Measurements from ENCODE around the gene RAB20. TPM values are rescaled to one million over a fixed set of nuclear protein-coding genes. Genes with fewer than 3 reads are reported as not detected.

The RAB20 gene
- polyA plus RNA-seq, 1 donor (not counting 4 experiments of a cell fraction or from before 2014, with no cell fraction given) = 4.3 TPM

DNA sequence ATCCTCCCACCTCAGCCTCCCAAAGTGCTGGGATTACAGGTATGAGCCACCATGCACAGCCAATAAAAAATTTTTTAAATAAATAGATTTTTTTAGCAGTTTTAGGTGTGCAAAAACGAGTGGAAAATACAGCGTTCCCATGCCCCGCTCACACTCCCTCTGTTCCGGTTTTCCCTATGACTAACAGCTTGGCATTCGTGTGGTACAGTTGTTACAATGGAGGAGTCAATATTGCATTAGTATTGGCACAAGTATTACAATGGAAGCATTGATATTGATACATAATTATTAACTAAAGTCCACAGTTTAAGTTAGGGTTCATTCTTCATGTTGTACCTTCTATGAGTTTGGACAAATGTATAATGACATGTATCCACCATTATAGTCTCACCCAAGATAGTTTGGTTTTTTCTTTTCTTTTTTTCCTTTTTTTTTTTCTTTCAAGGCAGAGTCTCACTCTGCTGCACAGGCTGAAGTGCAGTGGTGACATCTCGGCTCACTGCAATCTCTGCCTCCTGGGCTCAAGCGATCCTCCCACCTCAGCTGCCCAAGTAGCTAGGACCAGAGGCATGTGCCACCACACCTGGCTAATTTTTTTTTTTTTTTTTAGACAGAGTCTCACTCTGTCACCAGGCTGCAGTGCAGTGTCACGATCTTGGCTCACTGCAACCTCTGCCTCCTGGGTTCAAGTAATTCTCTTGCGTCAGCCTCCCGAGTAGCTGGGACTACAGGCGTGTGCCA is 15.4 kb upstream of the RAB20 start:
- Histone ChIP-seq H3K4me1 (ENCODE audit: control insufficient read depth, extremely low read depth, insufficient read depth, low read length) (no peaks in the 10 kb centered on the region), H3K27ac (ENCODE audit: control insufficient read depth, insufficient read depth, low read length) (no peak overlapping the region), H3K9me3 (ENCODE audit: control insufficient read depth, low read depth, low read length) (no peaks in the 10 kb centered on the region), H3K27me3 (ENCODE audit: control insufficient read depth, extremely low read depth, insufficient read depth, low read length) (peaks cover 29% of the 10 kb centered on the region), H3K4me3 (ENCODE audit: control insufficient read depth in 2 of 3, extremely low read depth in 1 of 3, insufficient read depth in 2 of 3, low read depth in 1 of 3, low read length in 3 of 3) (no peak overlapping the region), H3K79me2 (ENCODE audit: control insufficient read depth, insufficient read depth, low read length) (no peaks in the 10 kb centered on the region), H3K4me2 (ENCODE audit: control insufficient read depth, extremely low read depth, insufficient read depth, low read depth, low read length) (no peak overlapping the region), H4K20me1 (ENCODE audit: control insufficient read depth, extremely low read depth, insufficient read depth, low read length) (no peaks in the 10 kb centered on the region), H3K9me1 (ENCODE audit: control insufficient read depth, extremely low read depth, insufficient read depth, low read length) (no peaks in the 10 kb centered on the region), H3K9ac (ENCODE audit: control insufficient read depth, extremely low read depth, insufficient read depth, low read length) (no peak overlapping the region), H2AFZ (ENCODE audit: control insufficient read depth, low read length) (no peak overlapping the region), H3K36me3 (ENCODE audit: control insufficient read depth in 2 of 2, extremely low read depth in 1 of 2, insufficient read depth in 2 of 2, low read length in 2 of 2) (no peaks in the 10 kb centered on the region)
- no peak for FAIRE-seq
- DNase-seq (ENCODE audit: low read depth, low spot score) = no peak
- TF ChIP-seq, protein P1, sequence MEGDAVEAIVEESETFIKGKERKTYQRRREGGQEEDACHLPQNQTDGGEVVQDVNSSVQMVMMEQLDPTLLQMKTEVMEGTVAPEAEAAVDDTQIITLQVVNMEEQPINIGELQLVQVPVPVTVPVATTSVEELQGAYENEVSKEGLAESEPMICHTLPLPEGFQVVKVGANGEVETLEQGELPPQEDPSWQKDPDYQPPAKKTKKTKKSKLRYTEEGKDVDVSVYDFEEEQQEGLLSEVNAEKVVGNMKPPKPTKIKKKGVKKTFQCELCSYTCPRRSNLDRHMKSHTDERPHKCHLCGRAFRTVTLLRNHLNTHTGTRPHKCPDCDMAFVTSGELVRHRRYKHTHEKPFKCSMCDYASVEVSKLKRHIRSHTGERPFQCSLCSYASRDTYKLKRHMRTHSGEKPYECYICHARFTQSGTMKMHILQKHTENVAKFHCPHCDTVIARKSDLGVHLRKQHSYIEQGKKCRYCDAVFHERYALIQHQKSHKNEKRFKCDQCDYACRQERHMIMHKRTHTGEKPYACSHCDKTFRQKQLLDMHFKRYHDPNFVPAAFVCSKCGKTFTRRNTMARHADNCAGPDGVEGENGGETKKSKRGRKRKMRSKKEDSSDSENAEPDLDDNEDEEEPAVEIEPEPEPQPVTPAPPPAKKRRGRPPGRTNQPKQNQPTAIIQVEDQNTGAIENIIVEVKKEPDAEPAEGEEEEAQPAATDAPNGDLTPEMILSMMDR (optimal IDR thresholded peaks at IDR 0.05 in 1 of 3, IDR thresholded peaks at IDR 0.05 in 1 of 3, conservative IDR thresholded peaks at IDR 0.05 in 1 of 3; ENCODE audit: extremely low read depth in 1 of 3, insufficient read depth in 2 of 3, low read length in 3 of 3) = no peak
- TF ChIP-seq EZH2 (IDR thresholded peaks at IDR 0.05; ENCODE audit: low read length) = no peak
- dilution Hi-C loops (cut with MboI; ENCODE audit: extremely low pct_ligation_motif_present, low sequenced_read_pairs) = no loop called here

DNA sequence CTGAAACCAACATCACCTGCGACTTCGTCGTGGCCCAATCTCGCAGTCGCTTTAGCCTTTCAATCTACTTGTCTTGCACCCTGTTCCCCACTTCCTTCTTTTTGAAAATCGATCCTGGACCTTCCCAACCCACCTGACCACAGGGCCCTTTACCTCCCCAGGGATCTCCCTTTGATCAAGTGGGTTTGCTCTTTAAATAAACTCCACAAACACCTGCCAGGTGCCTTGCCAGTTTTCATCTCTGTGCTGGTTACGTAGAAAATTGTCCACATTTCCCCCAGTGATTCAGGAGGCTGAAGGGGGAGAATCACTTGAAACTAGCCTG is 14.5 kb upstream of the RAB20 start:
- H3K79me2 ChIP-seq (ENCODE audit: control insufficient read depth, insufficient read depth, low read length) = no peaks in the 10 kb centered on the region
- FAIRE-seq (no peak), DNase-seq (ENCODE audit: low read depth, low spot score) (no peak)
- dilution Hi-C loops (cut with MboI; ENCODE audit: extremely low pct_ligation_motif_present, low sequenced_read_pairs) = no loop called here
- H3K9ac ChIP-seq (ENCODE audit: control insufficient read depth, extremely low read depth, insufficient read depth, low read length) = no peak overlapping the region
- no peaks in the 10 kb centered on the region for H3K36me3 ChIP-seq (ENCODE audit: control insufficient read depth in 2 of 2, extremely low read depth in 1 of 2, insufficient read depth in 2 of 2, low read length in 2 of 2)
- H3K27ac ChIP-seq (ENCODE audit: control insufficient read depth, insufficient read depth, low read length) = no peak overlapping the region
- no peak overlapping the region for H3K4me3 ChIP-seq (ENCODE audit: control insufficient read depth in 2 of 3, extremely low read depth in 1 of 3, insufficient read depth in 2 of 3, low read depth in 1 of 3, low read length in 3 of 3)
- peaks cover 38% of the 10 kb centered on the region for H3K27me3 ChIP-seq (ENCODE audit: control insufficient read depth, extremely low read depth, insufficient read depth, low read length)
- TF ChIP-seq EZH2 (IDR thresholded peaks at IDR 0.05; ENCODE audit: low read length) = no peak
- TF ChIP-seq, protein P1 (optimal IDR thresholded peaks at IDR 0.05 in 1 of 3, IDR thresholded peaks at IDR 0.05 in 1 of 3, conservative IDR thresholded peaks at IDR 0.05 in 1 of 3; ENCODE audit: extremely low read depth in 1 of 3, insufficient read depth in 2 of 3, low read length in 3 of 3) = no peak
- H3K4me1 ChIP-seq (ENCODE audit: control insufficient read depth, extremely low read depth, insufficient read depth, low read length) = no peaks in the 10 kb centered on the region
- no peak overlapping the region for H3K4me2 ChIP-seq (ENCODE audit: control insufficient read depth, extremely low read depth, insufficient read depth, low read depth, low read length)
- no peak overlapping the region for H2AFZ ChIP-seq (ENCODE audit: control insufficient read depth, low read length)
- no peaks in the 10 kb centered on the region for H4K20me1 ChIP-seq (ENCODE audit: control insufficient read depth, extremely low read depth, insufficient read depth, low read length)
- no peaks in the 10 kb centered on the region for H3K9me1 ChIP-seq (ENCODE audit: control insufficient read depth, extremely low read depth, insufficient read depth, low read length)
- H3K9me3 ChIP-seq (ENCODE audit: control insufficient read depth, low read depth, low read length) = no peaks in the 10 kb centered on the region

Data from keratinocyte (primary cell).